OCI-M2 (cell line): Measurements from ENCODE around the gene NKX2-4.

Experiments
- DNase-seq: peaks from one replicate; lab custom pipeline; 2025; ENCODE audit not compliant: unreplicated experiment; lab: John Stamatoyannopoulos, UW

NKX2-4 gene

DNA sequence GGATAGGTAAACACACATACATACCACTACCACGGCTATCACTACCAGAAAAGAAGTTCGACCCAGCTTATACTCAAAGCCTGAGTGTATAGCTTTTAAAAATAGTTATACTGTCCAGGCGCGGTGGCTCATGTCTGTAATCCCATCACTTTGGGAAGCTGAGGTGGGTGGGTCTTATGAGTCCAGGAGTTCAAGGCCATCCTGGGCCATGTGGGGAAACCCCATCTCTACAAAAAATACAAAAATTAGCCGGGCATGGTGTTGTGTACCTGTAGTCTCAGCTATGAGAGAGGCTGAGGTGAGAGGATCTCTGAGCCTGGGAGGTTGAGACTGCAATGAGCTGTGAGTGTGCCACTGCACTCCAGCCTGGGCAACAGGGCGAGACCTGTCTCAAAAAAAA, 32.9 kb downstream of the NKX2-4 start:
- DNase-seq = no peak

DNA sequence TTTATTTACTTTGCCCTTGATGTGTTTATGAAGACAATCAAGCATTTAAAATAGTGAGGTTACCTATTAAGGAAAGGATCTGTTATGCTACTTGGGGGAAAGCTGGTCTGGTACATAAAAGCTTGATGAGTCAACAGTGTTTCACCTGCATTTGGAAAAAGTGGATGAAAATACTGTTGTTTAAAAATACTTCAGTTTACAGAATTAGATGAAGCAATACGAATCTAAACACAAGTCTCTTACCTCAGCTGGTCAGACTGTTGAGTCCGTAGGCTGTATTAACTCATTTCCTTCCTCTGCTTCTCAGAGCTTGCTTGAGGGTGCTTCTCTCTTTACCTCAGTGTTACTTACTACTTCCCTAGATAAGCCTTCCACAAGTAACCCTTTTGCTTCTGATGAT, 36.1 kb downstream of the NKX2-4 start:
- DNase-seq = no peak

DNA sequence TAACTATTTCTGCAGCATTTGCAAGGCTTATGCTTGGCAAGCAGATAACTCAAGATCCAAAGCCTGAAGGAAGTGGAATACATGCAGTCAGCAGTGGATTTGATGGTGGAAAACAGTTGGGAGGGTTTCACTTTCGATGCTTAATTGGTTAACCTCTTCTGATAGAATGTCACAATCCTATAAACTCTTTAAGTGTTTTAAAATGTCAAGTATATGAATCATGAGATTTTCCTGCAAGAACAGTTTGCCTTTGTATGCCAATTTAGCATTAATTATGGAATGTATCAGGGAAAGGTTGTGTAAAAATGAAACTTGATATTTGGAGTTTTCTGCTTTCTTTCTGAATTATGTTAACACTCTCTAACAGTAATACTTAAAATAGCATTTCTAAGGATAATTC, 36.6 kb downstream of the NKX2-4 start:
- no peak for DNase-seq

DNA sequence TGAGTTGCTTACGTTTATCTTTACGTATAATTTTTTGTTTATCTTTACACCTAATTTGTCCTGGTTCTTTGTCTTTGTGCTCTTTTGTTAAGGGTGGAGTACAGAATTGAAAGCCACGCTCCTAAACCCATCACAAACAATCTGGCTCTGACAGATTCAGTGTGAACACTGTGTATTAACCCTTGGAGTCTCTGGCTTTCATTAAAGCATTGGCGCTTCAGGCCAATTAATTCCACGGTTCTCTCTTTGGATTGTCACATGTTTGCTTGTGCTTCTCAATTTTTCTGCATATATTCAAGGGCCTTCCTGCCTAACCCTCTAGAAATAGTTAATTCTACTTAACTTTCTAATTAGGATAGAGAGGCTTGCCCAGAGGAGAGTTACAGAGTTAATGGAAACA, 38.6 kb downstream of the NKX2-4 start:
- DNase-seq = no peak

DNA sequence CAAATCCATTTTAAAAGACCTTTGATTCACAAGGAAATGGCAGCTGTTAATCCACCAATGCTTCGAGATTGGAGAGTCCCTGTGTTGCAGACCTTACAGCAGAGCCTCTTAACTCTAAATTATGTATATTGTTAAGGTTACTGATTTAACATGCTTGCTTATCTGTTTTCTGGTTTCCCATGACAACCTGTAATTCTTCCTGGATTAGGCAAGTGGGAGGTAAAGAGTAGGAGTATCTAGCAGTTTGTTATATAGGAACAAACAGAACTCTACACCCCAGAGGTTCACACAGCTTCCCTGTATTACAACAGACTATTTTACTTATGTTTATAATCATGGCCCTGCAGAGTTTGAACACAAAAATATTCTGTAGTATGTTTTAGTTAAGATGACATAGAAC, 39.5 kb downstream of the NKX2-4 start:
- no peak for DNase-seq

DNA sequence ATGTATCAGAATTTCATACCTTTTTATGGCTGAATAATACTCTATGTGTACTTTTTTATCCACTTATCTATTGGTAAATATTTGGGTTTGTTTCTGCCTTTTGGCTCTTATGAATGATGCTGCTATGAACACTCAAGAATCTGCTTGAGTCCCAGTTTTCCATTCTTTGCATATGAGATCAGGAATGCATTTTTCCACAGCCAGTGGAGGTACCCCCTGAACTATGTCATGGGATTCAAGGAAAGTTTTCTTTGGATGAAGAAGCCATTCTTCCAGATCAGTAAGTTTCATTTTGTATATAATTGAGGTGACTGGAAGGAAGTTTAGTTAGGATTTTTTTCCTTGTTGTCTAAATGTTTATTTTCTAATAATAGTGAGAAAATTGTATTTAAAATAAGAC, 40.9 kb downstream of the NKX2-4 start:
- DNase-seq = no peak

DNA sequence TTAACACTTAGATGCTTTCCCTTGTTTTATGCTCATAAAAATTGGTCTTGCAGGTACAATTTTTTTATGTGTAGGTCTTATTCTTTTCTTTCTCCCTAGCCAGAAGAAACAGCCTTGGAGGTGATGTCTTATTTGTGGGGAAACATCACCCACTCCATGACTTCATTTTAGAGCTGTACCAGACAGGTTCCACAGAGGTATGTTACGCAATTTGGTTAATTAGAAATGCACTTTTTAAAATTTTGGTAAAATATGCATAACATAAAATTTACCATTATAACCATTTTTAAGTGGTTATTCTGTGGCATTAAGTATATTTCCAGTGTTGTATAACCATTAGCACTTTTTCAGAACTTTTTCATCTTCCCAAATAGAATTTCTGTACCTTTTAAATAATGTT, 41.3 kb downstream of the NKX2-4 start:
- no peak for DNase-seq

DNA sequence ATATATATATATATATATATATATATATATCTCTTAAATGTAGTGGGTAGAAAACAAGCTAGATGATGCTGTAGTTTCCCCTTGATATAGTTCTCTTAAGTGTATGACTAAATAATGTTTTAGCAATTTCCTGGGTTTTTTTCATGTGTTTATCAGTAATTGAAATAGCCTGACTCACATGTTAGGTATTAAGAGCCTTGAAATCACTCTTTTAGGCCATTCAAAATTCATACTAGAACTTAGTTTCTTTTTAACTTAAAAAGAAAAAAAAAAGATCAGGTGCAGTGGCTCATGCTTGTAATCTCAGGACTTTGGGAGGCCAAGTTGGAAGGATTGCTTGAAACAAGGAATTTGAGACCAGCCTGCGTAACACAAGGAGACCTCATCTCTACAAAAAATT, 44.1 kb downstream of the NKX2-4 start:
- DNase-seq = no peak

DNA sequence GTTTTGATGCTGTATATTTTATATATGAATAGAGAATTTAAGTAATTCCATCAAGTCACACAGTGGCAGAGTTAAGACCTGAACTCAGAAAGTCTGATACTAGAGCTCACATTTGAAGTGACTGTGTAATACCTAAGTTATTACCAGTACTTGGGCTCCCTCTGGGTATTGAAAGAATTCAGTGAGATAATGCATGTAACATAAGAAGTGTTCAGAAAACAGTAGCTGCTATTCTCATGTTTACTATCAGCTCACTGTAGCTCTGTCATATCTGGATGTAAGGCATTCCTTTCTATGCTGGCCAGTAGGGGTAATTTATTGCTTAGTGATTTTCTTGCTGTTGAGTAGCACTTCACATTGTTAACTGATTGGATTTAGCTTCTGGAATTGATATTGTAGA, 44.6 kb downstream of the NKX2-4 start:
- no peak for DNase-seq
